ENCODE measurements around the gene TAP2.
"Not testable (repeated sequence)": the region's sequence is repeated elsewhere in the genome, so short reads cannot be mapped to it uniquely, and the experiment has no call there.

TAP2 gene

DNA sequence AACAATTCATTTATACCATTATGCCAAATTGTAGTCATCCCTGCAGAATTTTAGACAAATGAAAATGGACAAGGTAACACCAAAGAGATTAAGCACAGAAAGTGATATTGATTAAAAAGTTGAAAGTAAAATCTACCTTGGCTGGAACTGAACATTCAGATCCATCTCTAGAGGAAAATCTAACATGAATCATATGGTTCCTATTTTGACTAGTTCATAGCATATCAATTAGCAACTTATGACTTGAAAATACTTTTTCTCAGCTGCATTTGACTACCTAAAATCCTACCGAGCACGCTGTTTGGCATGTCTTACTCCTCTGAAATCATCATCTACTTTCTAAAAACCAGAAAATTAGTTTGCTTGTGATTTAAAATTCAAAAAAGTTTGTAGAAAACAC lies 38.1 kb upstream of the TAP2 start:
- no peak overlapping the region for H3K9ac ChIP-seq (ENCODE audit: insufficient read length)
- TF ChIP-seq FOXP2 (optimal IDR thresholded peaks at IDR 0.05; ENCODE audit: control extremely low read depth, extremely low read length, insufficient read depth) (no peak), POLR2AphosphoS5 (IDR thresholded peaks at IDR 0.05; ENCODE audit: borderline replicate concordance, low read depth, low read length) (no peak), EZH2 (IDR thresholded peaks at IDR 0.05) (no peak)
- no peak overlapping the region for H3K27ac ChIP-seq
- DNase-seq (ENCODE audit: low read depth, low spot score) = no peak
- no peaks in the 10 kb centered on the region for H3K9me3 ChIP-seq (ENCODE audit: low read depth, low read length)
- no peaks in the 10 kb centered on the region for H3K36me3 ChIP-seq (ENCODE audit: insufficient read depth, low read length)
- H3K4me3 ChIP-seq = no peak overlapping the region

DNA sequence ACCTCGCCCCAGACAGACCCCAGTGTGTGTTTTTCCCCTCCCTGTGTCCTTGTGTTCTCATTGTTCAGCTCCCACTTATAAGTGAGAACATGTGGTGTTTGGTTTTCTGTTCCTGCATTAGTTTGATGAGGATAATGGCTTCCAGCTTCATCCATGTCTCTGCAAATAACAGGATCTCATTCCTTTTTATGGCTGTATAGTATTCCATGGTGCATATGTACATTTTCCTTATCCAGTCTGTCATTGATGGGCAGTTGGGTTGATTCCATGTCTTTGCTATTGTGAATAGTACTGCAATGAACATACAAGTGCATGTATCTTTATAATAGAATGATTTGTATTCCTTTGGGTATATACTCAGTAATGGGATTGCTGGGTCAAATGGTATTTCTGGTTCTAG lies 35.4 kb upstream of the TAP2 start:
- not testable (repeated sequence) for H3K27ac ChIP-seq; H3K9ac ChIP-seq (ENCODE audit: insufficient read length); H3K9me3 ChIP-seq (ENCODE audit: low read depth, low read length); DNase-seq (ENCODE audit: low read depth, low spot score); H3K4me3 ChIP-seq; H3K36me3 ChIP-seq (ENCODE audit: insufficient read depth, low read length)

GRCh38 chr6:32868257-32868788 lies 29.8 kb upstream of the TAP2 start:
- no peak overlapping the region for H3K9ac ChIP-seq (ENCODE audit: insufficient read length)
- no peaks in the 10 kb centered on the region for H3K36me3 ChIP-seq (ENCODE audit: insufficient read depth, low read length)
- no peak overlapping the region for H3K4me3 ChIP-seq
- no peak overlapping the region for H3K27ac ChIP-seq
- TF ChIP-seq POLR2AphosphoS5 (IDR thresholded peaks at IDR 0.05; ENCODE audit: borderline replicate concordance, low read depth, low read length) = no peak
- no peak for TF ChIP-seq FOXP2 (optimal IDR thresholded peaks at IDR 0.05; ENCODE audit: control extremely low read depth, extremely low read length, insufficient read depth)
- no peak for TF ChIP-seq EZH2 (IDR thresholded peaks at IDR 0.05)
- DNase-seq (ENCODE audit: low read depth, low spot score) = peak; percentile 35
- no peaks in the 10 kb centered on the region for H3K9me3 ChIP-seq (ENCODE audit: low read depth, low read length)

- Histone ChIP-seq H3K9ac (ENCODE audit: insufficient read length) (no peak overlapping the region), H3K9me3 (ENCODE audit: low read depth, low read length) (no peaks in the 10 kb centered on the region), H3K4me3 (no peak overlapping the region), H3K36me3 (ENCODE audit: insufficient read depth, low read length) (no peaks in the 10 kb centered on the region), H3K27ac (no peak overlapping the region)
- TF ChIP-seq POLR2AphosphoS5 (IDR thresholded peaks at IDR 0.05; ENCODE audit: borderline replicate concordance, low read depth, low read length) (no peak), FOXP2 (optimal IDR thresholded peaks at IDR 0.05; ENCODE audit: control extremely low read depth, extremely low read length, insufficient read depth) (no peak), EZH2 (IDR thresholded peaks at IDR 0.05) (no peak)
- DNase-seq (ENCODE audit: low read depth, low spot score) = no peak
Measured at GRCh38 chr6:32867554-32868256, 29.2 kb upstream of the TAP2 start.

DNA sequence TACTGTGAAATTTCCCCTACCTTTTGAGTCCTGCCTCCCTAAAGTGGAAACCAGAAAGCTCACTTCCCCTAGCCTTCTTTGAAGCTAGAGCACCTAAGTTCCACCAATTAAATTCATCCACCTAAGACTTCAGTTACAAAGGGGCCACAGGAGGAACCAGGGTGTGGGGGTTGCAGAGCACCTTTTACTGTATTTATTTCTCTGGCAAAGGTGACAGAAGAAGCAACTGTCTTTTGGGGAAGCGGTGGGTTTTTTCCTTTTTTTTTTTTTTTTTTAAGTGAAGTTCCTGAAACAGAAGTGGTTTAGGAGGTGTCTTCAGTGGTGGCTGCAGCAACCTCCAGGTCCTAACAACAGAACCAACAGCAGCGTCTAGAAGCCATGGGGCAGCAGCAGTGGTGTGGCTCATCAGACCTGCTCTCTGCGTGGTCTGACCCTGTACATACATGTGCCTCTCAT lies 28.5 kb upstream of the TAP2 start:
- Histone ChIP-seq H3K4me3 (no peak overlapping the region), H3K27ac (no peak overlapping the region), H3K9ac (ENCODE audit: insufficient read length) (no peak overlapping the region), H3K9me3 (ENCODE audit: low read depth, low read length) (no peaks in the 10 kb centered on the region), H3K36me3 (ENCODE audit: insufficient read depth, low read length) (no peaks in the 10 kb centered on the region)
- no peak for TF ChIP-seq EZH2 (IDR thresholded peaks at IDR 0.05)
- no peak for TF ChIP-seq FOXP2 (optimal IDR thresholded peaks at IDR 0.05; ENCODE audit: control extremely low read depth, extremely low read length, insufficient read depth)
- no peak for TF ChIP-seq POLR2AphosphoS5 (IDR thresholded peaks at IDR 0.05; ENCODE audit: borderline replicate concordance, low read depth, low read length)
- no peak for DNase-seq (ENCODE audit: low read depth, low spot score)

- no peak overlapping the region for H3K27ac ChIP-seq
- no peak for TF ChIP-seq FOXP2 (optimal IDR thresholded peaks at IDR 0.05; ENCODE audit: control extremely low read depth, extremely low read length, insufficient read depth)
- TF ChIP-seq POLR2AphosphoS5 (IDR thresholded peaks at IDR 0.05; ENCODE audit: borderline replicate concordance, low read depth, low read length) = no peak
- no peak overlapping the region for H3K4me3 ChIP-seq
Measured at GRCh38 chr6:32865724-32866443, 27.3 kb upstream of the TAP2 start.

DNA sequence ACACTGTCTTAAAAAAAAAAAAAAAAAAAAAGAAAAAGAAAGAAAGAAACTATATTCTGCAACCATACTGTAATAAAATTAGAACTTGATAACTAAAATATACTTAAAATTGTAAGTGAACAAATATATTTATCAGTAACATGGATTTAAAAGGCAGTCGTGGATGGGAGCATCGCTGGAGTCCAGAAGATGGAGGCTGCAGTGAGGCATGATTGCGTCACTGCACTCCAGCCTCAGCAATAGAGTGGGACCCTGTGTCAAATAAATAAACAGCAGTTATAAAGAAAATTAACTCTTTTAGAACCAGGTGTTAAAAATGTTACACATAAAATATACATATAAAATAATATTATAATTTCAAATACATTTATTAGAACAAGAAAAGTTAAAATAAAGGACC lies 24.2 kb upstream of the TAP2 start:
- no peak for DNase-seq (ENCODE audit: low read depth, low spot score)
- Histone ChIP-seq H3K9ac (ENCODE audit: insufficient read length) (no peak overlapping the region), H3K9me3 (ENCODE audit: low read depth, low read length) (no peaks in the 10 kb centered on the region), H3K27ac (no peak overlapping the region), H3K36me3 (ENCODE audit: insufficient read depth, low read length) (no peaks in the 10 kb centered on the region), H3K4me3 (no peak overlapping the region)
- TF ChIP-seq POLR2AphosphoS5 (IDR thresholded peaks at IDR 0.05; ENCODE audit: borderline replicate concordance, low read depth, low read length) (no peak), FOXP2 (optimal IDR thresholded peaks at IDR 0.05; ENCODE audit: control extremely low read depth, extremely low read length, insufficient read depth) (no peak), EZH2 (IDR thresholded peaks at IDR 0.05) (no peak)

More at GRCh38 chr6:32865724-32866443, 27.3 kb upstream of the TAP2 start:
- H3K9me3 ChIP-seq (ENCODE audit: low read depth, low read length) = no peaks in the 10 kb centered on the region
- DNase-seq (ENCODE audit: low read depth, low spot score) = no peak
- H3K36me3 ChIP-seq (ENCODE audit: insufficient read depth, low read length) = no peaks in the 10 kb centered on the region
- H3K9ac ChIP-seq (ENCODE audit: insufficient read length) = no peak overlapping the region

DNA sequence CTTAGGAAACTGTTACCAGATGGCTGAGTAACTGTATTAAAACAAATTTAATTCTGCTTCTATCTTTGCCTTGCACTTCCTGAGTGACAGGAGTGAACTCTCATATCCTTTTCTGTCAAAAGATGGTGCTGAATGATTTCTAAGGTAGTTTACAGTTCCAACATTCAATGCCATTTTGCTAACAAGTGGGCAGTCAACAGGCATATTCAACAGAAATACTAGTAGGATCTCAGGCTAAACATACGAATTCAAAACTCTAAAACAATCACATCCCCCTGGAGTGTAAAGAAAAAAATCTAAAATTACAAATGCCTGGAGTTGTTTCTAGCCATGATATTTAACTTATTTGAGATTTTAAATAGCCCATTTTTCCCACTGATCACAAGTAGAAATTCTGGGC lies 22.1 kb upstream of the TAP2 start:
- no peak for DNase-seq (ENCODE audit: low read depth, low spot score)
- Histone ChIP-seq H3K4me3 (no peak overlapping the region), H3K9ac (ENCODE audit: insufficient read length) (no peak overlapping the region), H3K36me3 (ENCODE audit: insufficient read depth, low read length) (no peaks in the 10 kb centered on the region), H3K9me3 (ENCODE audit: low read depth, low read length) (no peaks in the 10 kb centered on the region), H3K27ac (no peak overlapping the region)
- TF ChIP-seq FOXP2 (optimal IDR thresholded peaks at IDR 0.05; ENCODE audit: control extremely low read depth, extremely low read length, insufficient read depth) (no peak), POLR2AphosphoS5 (IDR thresholded peaks at IDR 0.05; ENCODE audit: borderline replicate concordance, low read depth, low read length) (no peak), EZH2 (IDR thresholded peaks at IDR 0.05) (no peak)

All from SK-N-MC (cell line).